ENCODE results near the gene KSR1.
A peak's percentile ranks its signal among the peaks of the same experiment; 100 is the strongest.

The KSR1 gene

DNA sequence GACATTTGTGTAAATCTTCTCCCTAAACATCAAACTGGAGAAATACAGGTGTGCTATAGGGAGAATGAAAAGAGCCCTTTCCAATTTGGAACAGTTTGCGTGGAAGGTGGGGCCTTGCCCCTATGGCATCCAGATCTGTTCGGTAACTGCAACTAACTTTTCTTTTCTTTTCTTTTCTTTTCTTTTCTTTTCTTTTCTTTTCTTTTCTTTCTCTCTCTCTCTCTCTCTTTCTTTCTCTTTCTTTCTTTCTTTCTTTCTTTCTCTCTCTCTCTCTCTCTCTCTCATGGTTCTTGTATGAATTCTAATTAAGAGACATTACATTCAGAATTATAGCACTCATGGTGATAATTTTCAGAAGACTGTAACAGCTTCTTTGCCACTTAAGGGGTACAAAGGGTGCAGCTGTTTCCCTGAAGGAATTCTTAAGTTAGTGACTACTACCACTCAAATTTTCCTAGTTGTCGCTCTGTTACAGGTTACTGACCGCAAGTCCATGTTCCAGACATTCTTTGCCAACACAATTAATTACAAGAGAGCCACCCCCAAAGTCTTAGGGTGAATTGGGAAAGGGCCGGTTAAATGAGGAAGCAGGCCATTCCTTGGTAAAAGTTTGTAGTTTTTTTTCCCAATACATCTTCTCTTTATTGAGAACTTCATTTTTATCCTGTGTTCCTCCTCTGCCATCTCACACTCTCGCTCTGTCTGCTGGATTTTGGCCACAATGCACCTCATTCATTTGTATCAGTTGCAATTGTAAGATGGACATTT, 69.8 kb downstream of the KSR1 start:
- Histone ChIP-seq H3K27me3 (replicated peaks) (no peaks in the 10 kb centered on the region), H3K27ac (no peak overlapping the region), H3K4me3 (ENCODE audit: low read depth, low read length) (no peak overlapping the region), H3K36me3 (replicated peaks) (no peaks in the 10 kb centered on the region)
- TF ChIP-seq, protein P1, sequence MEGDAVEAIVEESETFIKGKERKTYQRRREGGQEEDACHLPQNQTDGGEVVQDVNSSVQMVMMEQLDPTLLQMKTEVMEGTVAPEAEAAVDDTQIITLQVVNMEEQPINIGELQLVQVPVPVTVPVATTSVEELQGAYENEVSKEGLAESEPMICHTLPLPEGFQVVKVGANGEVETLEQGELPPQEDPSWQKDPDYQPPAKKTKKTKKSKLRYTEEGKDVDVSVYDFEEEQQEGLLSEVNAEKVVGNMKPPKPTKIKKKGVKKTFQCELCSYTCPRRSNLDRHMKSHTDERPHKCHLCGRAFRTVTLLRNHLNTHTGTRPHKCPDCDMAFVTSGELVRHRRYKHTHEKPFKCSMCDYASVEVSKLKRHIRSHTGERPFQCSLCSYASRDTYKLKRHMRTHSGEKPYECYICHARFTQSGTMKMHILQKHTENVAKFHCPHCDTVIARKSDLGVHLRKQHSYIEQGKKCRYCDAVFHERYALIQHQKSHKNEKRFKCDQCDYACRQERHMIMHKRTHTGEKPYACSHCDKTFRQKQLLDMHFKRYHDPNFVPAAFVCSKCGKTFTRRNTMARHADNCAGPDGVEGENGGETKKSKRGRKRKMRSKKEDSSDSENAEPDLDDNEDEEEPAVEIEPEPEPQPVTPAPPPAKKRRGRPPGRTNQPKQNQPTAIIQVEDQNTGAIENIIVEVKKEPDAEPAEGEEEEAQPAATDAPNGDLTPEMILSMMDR (IDR thresholded peaks at IDR 0.05; ENCODE audit: low read depth, low read length, missing control alignments), result no peak
- in situ Hi-C loops (cut with HindIII; ENCODE audit: low pct_ligation_motif_present, low sequenced_read_pairs), result loop anchor here (25.0 kb wide), 1 partner anchor 89 kb away; no protein-coding TSS in a partner anchor
- no peak for DNase-seq

DNA sequence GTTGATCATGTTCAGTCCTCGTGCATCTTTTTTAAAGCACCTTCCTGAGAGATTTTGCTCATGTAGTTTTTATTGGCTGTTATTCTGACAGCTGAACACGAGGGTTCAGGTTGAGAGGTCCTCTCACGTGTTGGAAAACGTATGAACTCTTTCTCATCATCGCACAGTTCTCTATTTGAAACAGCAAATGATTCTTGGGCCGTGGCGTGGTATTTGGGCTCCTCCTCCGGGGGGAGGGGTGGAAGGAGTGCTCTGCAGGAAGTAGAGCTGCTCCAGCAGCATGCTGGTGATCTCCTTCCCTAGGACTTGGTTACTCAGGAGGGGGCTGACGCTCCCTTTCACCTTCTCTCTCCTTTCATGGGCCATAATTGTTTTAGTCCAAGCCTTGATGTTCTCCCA, 70.4 kb downstream of the KSR1 start:
- no peak overlapping the region for H3K27ac ChIP-seq
- in situ Hi-C loops (cut with HindIII; ENCODE audit: low pct_ligation_motif_present, low sequenced_read_pairs), result loop anchor here (25.0 kb wide), 1 partner anchor 89 kb away; no protein-coding TSS in a partner anchor
- no peaks in the 10 kb centered on the region for H3K27me3 ChIP-seq (replicated peaks)
- peak; percentile 46 for DNase-seq
- no peaks in the 10 kb centered on the region for H3K36me3 ChIP-seq (replicated peaks)
- no peak overlapping the region for H3K4me3 ChIP-seq (ENCODE audit: low read depth, low read length)
- TF ChIP-seq, protein P1 (IDR thresholded peaks at IDR 0.05; ENCODE audit: low read depth, low read length, missing control alignments), result no peak

DNA sequence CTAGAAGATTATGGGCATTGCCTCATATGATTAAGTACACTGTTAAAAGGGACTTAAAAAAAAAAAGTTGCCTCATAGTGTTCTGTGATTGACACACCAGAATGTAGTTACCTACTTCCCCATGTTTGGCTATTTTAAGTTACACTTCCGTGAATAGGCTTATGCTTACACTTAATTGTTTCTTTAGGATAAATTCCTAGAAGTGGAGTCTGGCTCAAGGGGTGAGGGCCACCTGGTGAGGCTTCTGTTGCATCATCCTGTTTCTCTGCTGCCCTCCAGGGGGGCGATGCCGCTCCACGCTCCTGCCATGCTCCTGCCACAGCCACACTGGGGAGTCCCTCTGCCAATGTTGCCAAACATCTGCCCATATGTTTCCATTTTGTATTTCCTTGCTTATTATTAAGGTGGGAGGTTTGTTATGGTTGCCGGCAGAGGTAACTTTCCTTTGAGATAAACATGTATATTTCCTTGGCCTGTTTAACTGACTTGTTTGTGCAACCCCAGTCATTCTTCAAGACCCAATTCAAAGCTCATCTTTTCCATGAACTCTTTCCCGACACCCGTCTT, 73.1 kb downstream of the KSR1 start:
- Histone ChIP-seq H3K4me3 (ENCODE audit: low read depth, low read length) (no peak overlapping the region), H3K27ac (no peak overlapping the region), H3K36me3 (replicated peaks) (no peaks in the 10 kb centered on the region), H3K27me3 (replicated peaks) (no peaks in the 10 kb centered on the region)
- DNase-seq, result no peak
- in situ Hi-C loops (cut with HindIII; ENCODE audit: low pct_ligation_motif_present, low sequenced_read_pairs), result loop anchor here (25.0 kb wide), 1 partner anchor 92 kb away; no protein-coding TSS in a partner anchor
- TF ChIP-seq, protein P1 (IDR thresholded peaks at IDR 0.05; ENCODE audit: low read depth, low read length, missing control alignments), result peak; percentile 25

DNA sequence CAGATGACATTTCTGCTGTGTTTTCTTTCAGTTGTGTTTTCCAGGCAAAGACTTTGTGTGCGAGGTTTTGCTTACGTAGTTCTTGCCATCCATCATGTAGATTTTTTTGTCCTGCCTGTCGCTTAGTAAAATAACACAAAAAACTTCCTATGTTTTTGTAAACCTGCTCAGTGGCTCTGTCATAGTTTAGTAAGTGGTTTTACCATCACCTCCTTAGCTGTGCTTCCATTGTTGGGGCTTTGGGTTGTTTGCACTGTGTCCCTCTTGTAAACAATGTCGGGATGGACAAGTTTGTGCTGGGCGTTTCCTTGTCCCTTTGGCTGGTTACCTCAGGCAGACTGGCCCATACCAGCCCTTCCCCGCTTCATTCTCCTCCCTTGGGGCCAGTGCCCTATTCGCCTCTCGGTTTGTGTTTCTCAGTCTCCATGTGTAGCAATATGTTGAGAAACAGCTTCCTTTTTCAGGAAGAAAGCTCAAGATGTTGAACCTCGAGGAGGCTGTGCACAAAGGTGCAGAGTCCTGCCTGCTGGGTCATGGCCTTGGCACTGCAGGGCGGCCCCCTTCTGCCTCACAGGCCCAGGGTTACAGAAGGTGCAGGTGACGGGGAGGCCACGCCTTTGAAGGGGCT, 74.6 kb downstream of the KSR1 start:
- Histone ChIP-seq H3K36me3 (replicated peaks) (no peaks in the 10 kb centered on the region), H3K4me3 (ENCODE audit: low read depth, low read length) (no peak overlapping the region), H3K27me3 (replicated peaks) (no peaks in the 10 kb centered on the region), H3K27ac (no peak overlapping the region)
- in situ Hi-C loops (cut with HindIII; ENCODE audit: low pct_ligation_motif_present, low sequenced_read_pairs), result loop anchor here (25.0 kb wide), 1 partner anchor 94 kb away; no protein-coding TSS in a partner anchor
- TF ChIP-seq, protein P1 (IDR thresholded peaks at IDR 0.05; ENCODE audit: low read depth, low read length, missing control alignments), result no peak
- DNase-seq, result no peak

DNA sequence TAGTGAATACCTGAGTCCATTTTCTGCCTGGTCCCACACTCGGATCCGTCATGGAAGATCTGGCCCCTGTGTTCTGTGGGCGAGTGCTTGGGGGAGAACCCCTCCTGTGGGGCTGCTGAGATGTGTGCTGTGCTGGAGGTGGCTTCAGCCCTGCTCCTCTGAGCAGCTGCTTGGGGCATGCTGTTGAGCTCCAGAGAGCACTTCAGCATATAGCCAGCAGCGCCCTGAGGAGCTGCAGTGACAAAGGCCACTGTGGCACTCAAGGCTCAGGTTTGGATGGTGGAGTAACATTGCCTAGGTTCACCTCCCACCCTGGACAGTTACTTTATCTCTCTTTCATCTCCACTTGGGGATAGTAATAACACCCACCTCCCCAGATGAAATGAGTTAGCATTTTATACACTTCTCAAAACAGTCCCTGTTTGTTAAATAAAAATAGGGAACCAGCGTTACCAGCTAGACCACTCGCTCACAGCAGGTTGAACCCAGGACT, 75.3 kb downstream of the KSR1 start:
- TF ChIP-seq, protein P1 (IDR thresholded peaks at IDR 0.05; ENCODE audit: low read depth, low read length, missing control alignments), result no peak
- no peaks in the 10 kb centered on the region for H3K36me3 ChIP-seq (replicated peaks)
- peak overlapping the region; percentile 93 for H3K27ac ChIP-seq
- DNase-seq, result no peak
- no peak overlapping the region for H3K4me3 ChIP-seq (ENCODE audit: low read depth, low read length)
- in situ Hi-C loops (cut with HindIII; ENCODE audit: low pct_ligation_motif_present, low sequenced_read_pairs), result loop anchor here (25.0 kb wide), 1 partner anchor 94 kb away; no protein-coding TSS in a partner anchor
- no peaks in the 10 kb centered on the region for H3K27me3 ChIP-seq (replicated peaks)
